Measurements from ENCODE around the gene NEK8.
"Not testable (repeated sequence)": the region's sequence is repeated elsewhere in the genome, so short reads cannot be mapped to it uniquely, and the experiment has no call there.

NEK8 gene

DNA sequence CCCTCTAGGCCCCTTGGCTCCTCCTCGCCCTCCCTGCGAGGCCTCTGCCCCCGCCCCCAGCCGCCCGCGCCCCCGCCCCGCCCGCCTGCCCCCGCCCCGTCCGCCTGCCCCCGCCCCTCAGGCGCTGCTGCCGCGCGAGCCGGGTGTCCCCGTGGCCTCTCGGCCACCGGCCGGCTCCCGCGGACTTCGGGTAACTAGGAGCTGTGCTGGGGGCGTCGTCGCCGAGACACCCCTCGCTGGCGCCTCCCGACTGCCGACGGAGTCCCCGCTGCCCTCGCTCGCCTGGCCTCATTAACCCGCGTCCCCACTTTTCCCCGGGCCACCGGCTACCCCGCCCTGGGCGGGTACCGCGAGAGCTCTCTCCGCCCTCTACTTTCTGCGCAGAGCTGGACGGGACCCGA, 2.4 kb upstream of the NEK8 start, which contains the start of gene TLCD1:
TLCD1 (minus strand) TSS at position 8 of the 401 bp plus-strand sequence. CDS start 136 bp downstream, outside the sequence.
- peak; percentile 35 to 83 for DNase-seq

DNA sequence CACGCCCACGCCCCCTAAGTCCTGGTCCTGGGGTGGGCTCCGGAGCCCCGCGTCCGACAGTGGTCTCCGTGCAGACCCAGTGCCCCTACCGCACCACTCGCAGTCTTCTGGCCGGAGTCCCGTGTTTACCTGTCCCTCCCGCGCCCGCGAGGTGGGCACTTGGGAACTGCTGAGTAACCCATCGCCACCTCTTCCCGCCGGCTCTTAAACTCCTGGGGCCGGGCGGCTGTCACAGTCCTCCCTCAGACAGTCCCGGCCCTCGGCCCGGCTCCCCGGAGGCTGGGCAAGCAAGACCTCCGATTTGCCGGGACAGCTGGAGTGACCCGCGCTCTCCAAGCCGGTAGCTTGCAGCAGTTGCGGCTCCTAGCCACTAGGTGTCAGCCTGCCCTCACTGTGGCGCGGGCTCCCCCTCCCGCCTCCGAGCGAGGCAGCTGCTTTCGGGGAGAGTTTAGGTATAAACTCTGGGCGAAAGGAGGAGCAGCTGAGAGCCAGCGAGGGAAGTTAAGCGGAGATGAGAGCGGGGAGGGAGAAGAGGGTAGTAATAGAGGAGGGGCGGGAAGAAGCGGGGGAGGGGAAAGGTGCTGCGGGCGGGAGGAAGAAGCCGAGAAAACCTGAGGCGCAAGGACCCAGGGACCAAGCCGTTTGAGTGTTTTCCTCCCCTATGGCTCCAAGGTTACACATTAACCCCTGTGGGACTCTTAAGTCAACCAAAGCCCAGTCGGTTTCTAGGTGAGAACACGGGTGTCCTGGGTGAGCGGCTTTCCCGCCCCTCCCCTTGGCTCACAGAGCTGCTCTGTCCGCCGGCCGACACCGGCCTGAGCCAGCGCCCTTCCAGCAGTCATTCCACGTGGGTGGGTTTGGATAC, 1.7 kb upstream of the NEK8 start:
- DNase-seq: peak; percentile 91 to 95

DNA sequence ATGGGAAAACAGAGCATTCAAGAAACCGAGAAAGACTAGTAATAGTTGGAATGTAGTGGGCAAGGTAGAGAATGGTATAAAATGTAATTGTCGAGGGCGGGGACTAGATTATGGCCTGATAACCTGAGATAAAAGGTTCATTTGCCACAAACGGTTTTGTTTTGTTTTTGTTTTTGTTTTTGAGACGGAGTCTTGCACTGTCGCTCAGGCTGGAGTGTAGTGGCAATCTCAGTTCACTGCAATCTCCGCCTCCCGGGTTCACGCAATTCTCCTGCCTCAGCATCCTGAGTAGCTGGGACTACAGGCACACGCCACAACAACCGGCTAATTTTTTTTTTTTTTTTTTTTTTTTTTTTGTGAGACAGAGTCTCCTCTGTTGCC, 1.4 kb downstream of the NEK8 start:
- no peak for DNase-seq

DNA sequence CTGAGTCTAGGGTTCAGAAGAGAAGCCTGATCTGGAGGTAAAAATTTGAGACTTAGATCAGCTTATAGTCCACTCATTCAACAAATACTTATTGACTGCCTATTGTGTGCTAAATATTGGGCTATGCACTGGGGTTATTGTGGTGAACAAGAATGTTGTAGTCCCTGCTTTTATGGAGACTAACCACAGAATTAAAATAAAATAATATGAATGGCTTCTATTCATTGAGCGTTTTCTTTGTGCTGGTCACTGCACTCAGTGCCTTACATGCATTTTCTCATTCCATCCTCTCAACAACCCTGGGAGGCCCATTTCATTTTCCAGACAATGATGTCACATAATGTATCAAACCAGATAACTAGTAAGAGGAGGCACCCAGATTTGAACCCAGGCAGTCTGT, 4.8 kb downstream of the NEK8 start:
- no peak for DNase-seq

DNA sequence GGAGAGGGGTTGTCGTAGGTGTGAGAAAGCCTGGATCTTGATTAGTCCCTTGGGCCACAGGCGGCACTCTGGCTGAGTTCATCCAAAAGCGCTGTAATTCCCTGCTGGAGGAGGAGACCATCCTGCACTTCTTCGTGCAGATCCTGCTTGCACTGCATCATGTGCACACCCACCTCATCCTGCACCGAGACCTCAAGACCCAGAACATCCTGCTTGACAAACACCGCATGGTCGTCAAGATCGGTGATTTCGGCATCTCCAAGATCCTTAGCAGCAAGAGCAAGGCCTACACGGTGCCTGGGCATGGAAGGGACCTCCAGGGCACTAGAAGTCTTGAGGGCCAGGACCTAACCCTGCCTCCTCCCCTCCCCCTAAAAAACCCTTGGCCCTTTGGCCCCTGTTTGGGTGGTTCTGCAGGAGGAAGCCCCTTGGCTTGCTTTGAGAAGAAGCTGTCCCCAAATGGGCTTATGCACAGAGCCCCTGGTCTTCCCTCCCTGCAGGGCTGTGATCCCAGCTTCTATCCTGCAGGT, 6.2 kb downstream of the NEK8 start:
- no peak for DNase-seq

DNA sequence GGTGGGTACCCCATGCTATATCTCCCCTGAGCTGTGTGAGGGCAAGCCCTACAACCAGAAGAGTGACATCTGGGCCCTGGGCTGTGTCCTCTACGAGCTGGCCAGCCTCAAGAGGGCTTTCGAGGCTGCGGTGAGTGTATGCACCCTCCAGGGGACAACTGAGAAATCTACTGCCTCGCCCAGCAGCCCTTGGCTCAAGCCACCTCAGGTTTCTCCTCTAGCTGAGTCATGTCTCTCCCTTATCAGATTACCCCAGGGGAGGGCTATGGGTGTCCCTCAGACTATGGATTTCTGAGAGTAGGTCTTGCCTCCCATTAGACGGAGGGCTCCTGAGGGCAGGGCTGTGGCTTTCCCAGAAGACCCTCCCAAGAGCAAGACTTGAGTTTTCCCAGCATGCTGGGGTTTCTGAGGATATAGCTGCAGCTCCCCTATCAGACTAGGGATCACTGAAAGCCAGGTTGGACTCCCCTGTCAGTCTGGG, 6.7 kb downstream of the NEK8 start:
- DNase-seq: no peak

DNA sequence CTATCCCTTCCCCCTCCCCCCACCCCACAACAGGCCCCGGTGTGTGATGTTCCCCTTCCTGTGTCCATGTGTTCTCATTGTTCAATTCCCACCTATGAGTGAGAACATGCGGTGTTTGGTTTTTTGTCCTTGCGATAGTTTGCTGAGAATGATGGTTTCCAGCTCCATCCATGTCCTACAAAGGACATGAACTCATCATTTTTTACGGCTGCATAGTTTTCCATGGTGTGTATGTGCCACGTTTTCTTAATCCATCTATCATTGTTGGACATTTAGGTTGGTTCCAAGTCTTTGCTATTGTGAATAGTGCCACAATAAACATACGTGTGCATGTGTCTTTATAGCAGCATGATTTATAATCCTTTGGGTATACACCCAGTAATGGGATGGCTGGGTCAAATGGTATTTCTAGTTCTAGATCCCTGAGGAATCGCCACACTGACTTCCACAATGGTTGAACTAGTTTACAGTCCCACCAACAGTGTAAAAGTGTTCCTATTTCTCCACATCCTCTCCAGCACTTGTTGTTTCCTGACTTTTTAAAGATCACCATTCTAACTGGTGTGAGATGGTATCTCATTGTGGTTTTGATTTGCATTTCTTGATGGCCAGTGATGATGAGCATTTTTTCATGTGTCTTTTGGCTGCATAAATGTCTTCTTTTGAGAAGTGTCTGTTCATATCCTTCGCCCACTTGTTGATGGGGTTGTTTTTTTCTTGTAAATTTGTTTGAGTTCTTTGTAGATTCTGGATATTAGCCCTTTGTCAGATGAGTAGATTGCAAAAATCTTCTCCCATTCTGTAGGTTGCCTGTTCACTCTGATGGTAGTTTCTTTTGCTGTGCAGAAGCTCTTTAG, 7.6 kb downstream of the NEK8 start:
- DNase-seq: not testable (repeated sequence)

DNA sequence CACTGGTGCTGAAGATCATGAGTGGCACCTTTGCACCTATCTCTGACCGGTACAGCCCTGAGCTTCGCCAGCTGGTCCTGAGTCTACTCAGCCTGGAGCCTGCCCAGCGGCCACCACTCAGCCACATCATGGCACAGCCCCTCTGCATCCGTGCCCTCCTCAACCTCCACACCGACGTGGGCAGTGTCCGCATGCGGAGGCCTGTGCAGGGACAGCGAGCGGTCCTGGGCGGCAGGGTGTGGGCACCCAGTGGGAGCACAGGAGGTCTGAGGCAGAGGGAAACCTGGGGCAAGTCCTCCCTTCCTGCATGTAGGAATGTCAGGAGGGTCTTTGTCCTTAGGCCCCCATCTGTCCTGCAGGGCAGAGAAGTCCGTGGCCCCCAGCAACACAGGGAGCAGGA, 8.7 kb downstream of the NEK8 start:
- no peak for DNase-seq

DNA sequence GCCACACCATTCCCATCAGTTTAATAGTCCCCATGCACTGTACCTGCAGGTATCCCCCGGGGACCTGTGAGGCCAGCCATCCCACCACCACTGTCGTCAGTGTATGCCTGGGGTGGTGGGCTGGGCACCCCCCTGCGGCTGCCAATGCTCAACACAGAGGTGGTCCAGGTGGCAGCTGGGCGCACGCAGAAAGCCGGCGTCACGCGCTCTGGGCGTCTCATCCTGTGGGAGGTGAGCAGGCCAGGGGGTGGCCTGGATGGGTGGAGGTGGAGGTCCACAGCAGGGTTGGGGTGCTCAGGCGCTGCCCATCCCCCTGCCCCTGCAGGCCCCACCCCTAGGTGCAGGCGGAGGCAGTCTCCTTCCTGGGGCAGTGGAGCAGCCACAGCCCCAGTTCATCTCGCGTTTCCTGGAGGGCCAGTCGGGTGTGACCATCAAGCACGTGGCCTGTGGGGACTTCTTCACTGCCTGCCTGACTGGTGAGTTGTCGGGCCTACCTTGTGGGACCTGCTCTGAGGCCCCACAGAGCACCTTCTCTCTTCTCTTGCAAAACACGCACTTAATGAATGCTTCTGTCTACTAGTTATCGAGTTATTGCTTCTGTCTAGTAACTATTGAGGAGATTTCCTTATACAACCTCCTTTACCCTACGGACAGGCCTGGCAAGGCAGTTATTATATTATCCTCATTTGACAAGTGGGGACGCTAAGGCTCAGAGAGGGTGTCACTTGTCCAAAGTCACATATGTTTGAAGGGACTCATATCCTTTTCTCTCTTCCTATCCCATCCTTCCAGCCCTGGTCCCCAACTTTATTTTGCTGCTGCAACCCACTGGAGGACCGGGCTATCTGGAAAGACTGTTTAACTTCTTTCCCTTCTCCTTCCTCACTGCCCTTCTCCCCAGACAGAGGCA, 9.4 kb downstream of the NEK8 start:
- DNase-seq: no peak

DNA sequence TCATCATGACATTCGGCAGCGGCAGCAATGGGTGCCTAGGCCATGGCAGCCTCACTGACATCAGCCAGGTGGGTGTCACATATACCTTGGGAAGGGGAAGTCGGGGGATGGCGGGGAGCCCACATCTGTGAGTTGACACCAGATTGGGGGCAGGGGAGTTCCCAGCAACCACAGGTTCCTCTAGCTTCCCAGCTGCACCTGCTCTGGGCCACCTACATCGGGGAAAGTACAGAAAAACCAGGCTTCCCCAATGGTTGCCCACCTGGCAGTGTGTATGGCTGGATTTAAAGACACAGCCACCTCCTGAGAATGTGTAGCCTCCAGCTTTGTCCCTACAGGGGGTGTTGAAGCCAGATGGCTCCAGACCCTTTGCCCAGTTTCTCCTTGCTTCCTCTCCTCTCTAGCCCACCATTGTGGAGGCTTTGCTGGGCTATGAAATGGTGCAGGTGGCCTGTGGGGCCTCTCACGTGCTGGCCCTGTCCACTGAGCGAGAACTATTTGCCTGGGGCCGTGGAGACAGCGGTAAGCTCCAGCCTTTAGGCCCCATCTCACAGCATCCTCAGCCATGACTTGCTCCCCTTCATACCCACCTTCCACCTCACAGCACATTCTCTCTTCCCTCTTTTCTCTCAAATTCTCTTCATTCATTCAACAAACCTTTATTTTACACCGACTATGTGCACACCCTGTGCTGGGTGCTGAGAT, 10.2 kb downstream of the NEK8 start:
- DNase-seq: no peak

DNA sequence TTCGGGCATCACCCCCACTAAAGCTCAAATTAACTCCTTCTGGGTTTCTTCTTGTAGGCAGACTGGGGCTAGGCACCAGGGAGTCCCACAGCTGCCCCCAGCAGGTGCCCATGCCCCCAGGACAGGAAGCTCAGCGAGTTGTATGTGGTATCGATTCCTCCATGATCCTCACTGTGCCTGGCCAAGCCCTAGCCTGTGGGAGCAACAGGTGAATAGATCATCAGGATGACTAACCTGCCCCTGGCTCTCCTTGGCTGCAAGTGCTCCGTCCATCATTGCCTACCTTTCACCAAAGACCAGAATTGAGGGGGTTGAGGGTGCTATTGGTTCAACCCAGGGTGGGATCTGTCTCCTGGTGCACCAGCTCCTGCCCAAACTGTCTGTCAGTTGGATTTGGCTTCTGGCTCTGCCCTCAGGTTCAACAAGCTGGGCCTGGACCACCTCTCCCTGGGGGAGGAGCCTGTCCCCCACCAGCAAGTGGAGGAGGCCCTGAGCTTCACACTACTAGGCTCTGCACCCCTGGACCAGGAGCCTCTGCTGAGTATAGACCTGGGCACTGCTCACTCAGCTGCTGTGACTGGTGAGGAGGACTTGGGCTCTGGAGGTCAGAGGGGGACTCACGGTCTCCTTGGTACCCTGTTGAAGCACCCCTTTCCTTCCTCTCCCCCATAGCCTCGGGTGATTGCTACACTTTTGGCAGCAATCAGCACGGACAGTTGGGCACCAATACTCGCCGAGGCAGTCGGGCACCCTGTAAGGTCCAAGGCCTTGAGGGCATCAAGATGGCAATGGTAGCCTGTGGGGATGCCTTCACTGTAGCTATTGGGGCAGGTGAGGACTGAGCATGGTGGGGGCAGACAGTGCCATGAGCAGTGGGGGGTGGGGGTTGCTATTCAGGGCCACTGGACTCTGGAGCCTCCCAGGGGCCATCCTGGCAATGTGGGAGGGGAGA, 12.1 kb downstream of the NEK8 start:
- no peak for DNase-seq

DNA sequence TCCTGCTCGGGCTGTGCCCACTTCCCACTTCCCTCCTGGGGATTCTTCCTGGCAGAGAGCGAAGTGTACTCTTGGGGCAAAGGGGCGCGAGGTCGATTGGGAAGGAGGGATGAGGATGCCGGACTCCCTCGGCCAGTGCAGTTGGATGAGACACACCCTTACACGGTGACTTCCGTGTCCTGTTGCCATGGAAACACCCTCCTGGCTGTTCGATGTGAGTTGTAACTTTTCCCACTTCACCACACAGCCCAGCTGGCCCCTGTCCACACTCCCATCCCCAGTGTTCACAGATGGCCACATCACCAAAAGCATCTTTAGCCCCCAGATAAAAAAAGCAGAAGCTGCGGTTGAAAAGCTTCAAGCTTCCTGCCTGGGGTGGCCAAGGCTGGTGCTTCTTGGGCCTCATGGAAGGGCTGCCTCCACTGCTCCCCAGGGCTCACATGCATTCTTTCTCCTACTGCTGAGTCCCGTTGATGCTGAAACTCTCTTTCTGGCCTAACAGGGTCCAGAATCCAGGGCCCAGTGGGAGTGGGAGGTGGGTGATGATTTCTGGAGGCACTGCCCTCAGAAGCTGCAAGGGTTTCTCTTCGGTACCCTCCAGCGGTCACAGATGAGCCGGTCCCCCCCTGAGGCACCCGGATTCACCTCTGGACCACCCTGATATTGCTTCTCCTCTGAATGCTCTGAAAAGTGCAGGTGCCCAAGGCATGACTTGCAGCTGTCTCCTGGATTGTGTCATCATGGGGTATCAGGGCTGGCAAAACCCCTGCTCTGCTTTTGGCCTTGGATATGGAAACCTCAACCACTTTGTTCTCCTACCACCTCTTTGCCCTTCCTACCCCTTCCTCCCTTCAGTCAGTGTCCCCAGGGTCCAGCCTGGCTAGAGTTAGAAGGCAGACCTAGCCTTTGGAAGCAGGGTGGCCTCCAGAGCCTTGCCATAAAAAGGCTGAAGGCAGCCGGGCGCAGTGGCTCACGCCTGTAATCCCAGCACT, 13.1 kb downstream of the NEK8 start:
- no peak for DNase-seq

DNA sequence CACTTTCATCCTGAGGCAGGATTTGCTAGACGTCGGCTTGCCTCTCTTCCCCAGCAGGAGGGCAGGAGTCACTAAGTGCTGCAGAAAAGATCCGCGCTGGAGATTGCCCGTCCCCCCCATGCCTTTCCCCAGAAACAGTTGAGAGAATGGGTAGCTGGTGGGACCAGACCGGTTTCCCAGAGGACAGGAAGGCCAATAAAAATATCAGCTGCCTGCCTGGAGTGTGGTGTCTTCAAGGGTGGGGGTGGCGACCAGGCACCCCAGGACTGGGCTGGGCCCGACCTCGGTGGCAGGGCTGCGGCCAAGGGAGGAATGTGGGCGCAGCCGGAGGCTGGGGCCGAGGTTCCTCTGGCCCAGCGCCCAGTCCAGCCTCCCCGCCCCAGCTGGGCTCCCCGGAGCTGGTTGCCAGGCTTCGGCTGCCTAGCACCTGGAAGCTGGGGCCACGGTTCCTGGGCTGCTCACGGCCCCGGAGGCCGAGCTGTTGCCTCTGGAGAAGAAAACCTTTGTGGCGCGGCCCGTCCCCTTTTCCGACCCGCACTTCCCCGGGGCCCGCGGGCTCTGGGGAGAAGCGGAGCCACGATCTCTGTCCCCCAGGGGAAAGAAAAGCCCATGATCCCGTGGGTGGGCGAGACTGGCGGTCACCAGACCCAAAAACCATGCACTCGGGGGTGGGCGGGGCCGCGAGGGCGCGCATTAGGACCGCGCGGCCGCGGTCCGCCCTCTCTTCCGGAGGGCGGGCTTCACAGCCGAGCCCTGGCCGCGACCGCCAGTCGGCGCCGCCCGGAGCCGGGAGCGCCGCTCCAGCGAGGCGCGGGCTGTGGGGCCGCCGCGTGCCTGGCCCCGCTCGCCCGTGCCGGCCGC, 14.9 kb downstream of the NEK8 start, which contains the start of gene TRAF4:
TRAF4 (plus strand) TSS at position 769 of the 861 bp plus-strand sequence. CDS start 102 bp downstream, outside the sequence.
- DNase-seq: peak; percentile 69 to 87

DNA sequence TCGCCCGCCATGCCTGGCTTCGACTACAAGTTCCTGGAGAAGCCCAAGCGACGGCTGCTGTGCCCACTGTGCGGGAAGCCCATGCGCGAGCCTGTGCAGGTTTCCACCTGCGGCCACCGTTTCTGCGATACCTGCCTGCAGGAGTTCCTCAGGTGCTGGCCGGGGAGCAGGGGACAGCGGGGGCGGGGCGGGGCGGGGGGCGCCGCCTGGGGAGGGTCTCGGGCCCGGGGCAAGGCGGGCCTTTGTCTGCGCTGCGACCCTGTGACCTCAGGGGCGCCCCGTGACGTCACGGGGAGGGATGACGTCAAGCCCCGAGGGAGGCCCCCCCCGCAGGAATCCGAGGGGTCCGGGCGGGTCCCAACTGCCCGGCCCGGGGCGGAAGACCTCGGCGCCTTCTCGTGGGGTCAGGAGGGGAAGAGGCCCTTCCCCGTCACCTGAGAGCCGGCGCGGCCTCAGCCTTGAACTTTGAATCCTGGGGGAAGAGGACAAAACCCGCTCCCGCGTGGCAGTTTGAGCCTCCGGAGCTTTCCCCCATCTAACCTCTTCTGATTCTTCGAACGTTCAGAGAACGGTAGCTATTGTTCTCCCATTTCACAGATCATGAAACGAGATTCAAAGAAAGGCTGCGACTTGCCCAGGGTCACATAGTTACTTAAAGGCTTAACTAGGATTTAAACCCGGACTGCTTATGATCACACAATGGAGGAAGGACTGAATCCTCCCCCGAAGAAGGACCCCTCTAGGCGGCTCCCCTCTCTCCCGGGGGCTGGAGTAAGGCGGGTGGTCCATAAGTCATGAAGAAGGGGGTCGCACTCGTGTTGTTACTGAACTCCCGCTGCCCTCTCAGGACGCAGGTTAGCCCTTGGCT, 15.8 kb downstream of the NEK8 start:
- peak in 1 of 2 experiments; percentile 66 for DNase-seq

DNA sequence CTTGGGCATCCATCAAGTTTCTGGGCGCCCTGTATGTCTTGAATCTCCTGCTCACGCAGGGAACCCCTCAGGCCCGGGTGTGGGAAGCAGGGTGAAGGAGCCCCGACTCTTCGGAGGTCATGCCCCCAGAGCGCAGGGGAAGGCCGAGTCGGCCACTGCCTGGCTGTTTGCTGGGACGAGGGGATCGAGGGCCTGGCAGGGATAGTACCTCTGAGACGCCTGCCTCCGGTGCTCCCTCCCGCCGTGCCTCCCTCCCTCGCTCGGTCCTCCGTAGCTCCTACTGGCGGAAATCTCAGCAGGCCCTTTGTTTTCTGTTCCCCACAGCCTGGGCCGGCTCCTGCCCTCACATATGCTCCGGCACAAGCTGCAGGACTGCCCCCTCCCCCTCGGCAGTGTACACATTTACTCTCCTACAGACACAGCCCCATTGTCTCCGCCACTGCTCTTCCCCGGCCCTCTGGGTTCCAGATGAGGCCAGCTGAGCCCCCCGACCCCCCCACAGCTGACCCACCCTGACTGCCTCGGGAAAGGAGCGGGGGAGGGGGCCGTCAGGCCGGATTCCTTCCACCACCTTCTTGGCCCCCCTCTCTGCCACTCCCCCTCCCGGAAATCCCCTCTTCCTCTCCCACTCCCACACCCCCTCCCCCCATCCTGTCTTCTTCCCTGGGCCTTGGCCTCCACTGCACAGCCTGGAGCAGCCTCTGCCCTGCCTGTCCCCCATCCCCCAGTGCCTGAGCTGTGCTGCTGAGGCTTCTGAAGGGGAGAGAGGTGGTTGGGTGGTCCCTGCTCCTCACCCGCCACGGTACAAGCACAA, 16.6 kb downstream of the NEK8 start:
- DNase-seq: peak in 1 of 2 experiments; percentile 39

Measured in NCI-H446 (cell line).